ENCODE results near the gene MRTFB.
"Not testable (repeated sequence)": the region's sequence is repeated elsewhere in the genome, so short reads cannot be mapped to it uniquely, and the experiment has no call there.

The MRTFB gene, protein sequence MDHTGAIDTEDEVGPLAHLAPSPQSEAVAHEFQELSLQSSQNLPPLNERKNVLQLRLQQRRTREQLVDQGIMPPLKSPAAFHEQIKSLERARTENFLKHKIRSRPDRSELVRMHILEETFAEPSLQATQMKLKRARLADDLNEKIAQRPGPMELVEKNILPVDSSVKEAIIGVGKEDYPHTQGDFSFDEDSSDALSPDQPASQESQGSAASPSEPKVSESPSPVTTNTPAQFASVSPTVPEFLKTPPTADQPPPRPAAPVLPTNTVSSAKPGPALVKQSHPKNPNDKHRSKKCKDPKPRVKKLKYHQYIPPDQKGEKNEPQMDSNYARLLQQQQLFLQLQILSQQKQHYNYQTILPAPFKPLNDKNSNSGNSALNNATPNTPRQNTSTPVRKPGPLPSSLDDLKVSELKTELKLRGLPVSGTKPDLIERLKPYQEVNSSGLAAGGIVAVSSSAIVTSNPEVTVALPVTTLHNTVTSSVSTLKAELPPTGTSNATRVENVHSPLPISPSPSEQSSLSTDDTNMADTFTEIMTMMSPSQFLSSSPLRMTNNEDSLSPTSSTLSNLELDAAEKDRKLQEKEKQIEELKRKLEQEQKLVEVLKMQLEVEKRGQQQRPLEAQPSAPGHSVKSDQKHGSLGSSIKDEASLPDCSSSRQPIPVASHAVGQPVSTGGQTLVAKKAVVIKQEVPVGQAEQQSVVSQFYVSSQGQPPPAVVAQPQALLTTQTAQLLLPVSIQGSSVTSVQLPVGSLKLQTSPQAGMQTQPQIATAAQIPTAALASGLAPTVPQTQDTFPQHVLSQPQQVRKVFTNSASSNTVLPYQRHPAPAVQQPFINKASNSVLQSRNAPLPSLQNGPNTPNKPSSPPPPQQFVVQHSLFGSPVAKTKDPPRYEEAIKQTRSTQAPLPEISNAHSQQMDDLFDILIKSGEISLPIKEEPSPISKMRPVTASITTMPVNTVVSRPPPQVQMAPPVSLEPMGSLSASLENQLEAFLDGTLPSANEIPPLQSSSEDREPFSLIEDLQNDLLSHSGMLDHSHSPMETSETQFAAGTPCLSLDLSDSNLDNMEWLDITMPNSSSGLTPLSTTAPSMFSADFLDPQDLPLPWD

DNA sequence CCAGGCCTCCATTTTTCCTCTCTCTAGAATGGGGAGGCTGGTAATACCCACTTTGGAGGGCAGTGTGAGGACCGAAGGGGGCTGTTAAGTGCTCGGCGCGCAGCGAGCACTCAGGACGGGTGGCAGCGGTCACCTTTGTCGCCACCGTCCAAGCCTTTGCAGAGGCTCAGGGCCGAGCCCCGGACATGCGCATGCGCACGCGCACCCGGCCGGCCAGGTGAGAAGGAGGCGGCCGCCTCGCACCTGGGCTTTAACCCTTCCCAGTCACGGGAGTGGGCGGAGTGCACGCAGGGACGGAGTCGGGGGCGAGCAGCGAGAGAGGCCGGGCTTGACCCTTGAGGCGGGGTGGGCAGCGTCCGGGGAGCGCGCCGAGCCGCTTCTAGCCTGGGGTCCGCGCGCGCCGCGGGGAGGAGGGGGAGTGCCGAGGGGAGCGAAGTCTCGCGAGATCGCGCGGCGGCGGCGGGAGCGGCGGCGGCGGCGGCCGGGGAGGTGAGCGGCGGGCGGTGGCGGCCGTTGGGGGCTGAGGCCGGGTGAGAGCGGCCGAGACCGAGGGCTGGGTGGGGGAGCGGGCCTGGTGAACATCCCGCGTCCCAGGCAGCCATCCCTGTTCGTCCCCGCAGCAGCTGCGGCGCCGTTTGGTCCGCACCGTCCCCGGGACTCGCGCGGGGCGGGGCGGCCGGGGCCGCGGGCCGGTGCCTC lies at the start of gene MRTFB:
Gene MRTFB (plus strand): TSS at position 443 of the 699 bp plus-strand sequence. CDS start 69,288 bp downstream, outside the sequence.
- DNase-seq, result peak; percentile 79

DNA sequence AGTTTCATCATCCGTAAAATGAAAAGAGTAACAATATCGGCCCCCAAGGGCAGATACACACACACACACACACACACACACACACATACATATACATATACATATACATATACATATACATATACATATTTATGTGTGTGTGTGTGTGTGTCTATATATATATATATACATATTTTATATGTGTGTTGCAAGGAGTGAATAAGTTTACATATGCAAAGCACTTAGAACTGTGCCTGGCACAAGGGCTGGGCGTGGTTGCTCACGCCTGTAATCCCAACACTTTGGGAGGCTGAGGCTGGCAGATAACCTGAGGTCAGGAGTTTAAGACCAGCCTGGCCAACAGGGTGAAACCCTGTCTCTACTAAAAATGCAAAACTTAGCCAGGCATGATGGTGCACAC lies 47.6 kb upstream of the MRTFB start:
- DNase-seq, result not testable (repeated sequence)

DNA sequence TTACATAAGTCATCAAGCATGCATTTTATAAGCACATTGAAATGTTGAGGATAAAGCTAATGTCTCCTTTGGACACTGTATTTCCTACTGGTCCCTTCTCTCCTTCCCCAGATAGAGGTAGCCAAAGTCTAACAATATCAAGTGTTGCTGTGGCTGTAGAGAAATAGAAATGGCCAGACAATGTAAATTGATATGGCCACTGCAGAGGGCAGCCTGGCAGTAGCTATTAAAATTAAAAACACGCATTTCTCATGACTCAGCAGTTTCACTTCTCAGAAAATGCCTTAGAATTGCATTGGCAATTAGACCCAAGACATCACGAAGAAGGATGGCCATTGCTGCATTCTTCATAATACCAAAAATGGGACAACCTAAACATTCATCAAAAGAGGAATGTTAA lies 46.8 kb upstream of the MRTFB start:
- DNase-seq, result no peak

DNA sequence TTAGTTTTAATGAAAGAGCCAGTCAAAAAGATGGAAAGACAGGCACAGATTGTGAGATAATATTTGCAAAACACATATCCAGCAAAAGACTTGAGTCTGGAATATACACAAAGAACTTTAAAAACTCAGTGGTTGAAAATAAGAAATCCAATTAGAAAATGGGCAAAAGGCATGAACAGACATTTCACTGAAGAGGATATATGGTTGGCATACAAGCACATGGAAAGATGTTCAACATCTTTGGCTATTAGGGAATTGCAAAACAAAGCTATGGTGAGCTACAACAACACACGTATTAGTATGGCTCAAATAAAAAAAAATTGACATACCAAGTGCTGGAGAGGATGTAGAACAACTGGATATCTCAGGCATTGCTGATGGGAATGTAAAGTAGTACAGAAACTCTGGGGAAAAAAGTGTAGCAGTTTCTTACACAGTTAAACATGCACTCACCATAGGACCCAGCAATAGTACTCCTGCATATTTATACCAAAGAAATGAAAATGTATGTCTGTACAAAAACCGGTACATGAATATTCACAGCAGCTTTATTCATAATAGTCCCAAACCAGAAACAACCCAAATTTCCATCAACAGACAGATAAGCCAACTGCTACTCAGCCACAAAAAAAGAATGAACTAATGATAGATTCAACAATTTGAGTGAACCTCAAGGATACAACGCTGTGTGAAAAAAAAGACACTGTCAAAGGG lies 44.4 kb upstream of the MRTFB start:
- no peak for DNase-seq

DNA sequence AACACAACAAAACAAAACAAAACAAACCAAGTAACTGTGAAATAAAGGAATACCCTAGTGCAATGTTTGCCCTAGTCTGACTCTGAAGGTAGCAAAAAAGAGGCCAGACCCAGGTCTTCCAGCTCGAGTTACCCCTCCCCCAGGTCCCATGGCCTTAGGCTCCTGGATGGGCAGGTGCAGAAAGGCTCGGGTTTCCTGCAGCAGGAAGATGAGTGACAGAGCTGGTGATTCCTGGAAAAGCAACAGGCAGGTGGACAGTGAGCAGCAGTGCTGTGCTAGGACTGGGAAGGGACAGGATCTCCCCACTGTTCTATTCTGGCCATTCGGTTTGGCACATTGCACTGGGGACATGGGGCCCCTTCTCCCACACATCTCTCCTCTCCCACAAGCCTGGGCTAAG lies 42.9 kb upstream of the MRTFB start:
- no peak for DNase-seq

DNA sequence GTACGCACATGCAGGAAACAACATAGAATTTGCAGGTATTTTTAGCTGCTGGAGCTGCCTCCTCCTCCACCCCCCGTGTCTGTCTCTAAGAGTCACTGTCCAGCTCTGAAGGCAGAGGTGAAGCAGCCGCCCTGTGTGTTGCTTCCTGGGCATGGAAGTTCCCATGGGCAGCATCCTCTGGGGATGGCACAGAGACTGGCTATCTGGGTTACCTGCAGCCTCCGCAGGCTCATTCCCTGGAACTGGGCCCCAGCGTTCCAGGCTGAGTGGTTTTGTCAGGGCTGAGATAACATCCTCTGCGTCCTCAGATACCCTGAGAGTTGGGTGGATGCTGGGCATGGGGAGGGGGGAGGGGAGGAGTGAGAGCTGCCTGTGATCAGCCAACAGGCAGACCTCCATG lies 41.5 kb upstream of the MRTFB start:
- no peak for DNase-seq

DNA sequence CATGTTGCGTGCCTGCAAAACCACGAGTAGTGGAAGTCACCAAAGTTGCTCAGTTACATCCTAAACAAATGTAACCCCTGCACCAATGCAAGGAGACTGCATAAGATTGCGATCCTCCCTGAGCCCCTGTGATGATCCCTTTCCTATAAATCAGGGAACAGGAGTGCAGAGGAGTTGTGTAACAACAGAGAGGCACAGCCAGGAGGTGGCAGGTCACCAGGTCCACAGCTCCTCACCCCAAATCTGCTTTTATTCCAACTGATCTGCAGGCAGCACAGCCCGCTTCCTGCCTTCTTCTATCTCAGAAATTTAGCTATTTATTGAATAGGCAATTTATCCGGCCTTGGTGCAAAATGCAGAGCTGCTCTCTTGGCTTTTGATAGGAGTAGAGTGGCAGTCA lies 36.0 kb upstream of the MRTFB start:
- no peak for DNase-seq

DNA sequence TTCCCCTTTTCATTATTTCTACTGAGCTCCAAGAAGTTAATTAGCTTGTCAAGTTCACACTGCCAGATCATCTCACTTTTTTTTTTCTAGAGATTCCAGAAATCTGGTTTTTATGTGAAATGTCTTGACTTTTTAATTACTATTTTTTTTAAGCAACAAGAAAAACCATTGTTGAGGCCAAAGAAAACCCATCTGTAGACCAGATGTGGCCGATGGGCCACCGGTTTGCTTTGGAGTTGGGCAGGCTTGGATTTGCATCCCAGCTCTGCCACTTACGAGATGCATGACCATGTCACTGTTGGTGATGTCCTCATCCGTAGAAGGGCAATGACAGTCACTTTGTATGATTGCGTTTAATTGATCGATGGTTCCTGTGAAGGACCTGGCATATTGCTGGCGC lies 34.2 kb upstream of the MRTFB start:
- no peak for DNase-seq

DNA sequence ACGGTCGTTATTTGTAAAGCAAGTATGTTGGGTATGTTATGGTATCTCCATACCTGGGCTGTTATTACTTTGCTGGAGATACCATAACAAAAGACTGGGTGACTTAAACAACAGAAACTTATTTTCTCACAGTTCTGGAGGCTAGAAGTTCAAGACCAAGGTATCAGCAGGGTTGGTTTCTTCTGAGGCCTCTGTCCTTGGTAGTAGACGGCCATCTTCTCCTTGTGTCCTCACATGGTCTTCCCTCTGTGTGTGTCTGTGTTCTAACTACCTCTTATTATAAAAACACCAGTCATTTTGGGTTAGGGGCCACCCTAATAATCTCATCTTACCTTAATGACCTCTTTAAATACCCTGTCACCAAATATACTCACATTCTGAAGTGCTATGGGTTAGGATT lies 33.2 kb upstream of the MRTFB start:
- DNase-seq, result no peak

DNA sequence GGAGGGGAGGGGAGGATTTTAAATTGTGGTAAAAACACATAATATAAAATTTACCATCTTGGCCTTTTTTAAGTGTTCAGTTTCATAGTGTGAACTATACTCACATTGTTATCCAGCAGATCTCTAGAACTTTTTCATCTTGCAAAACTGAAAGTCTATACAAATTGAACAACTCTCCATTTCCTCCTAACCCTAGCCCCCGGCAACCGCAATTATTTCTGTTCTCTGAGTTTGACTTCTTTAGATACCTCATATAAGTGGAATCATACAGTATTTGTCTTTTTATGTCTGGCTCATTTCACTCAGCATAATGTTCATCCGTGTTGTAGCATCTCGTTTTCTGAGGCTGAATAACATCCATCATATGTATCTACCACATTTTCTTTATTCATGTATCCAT lies 30.0 kb upstream of the MRTFB start:
- no peak for DNase-seq

DNA sequence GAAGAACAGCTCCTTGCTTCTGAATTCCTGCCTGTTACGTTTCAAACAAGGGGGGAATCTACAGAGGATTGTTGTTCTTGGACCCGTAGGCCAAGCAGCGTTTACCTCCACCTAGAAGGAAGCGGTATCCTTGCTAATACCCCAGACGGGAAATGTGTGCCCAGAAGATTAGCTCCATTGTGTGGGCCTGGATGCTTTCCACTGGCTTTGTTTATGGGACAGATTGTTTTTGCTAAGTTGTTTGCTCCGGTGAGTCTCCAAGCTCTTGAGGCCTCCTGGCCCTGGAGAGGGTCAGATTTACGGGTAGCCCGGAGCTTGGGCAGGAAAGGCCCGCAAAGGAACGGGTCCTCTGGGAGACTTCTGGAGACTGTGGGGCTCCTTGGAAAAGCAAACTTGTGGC lies 28.4 kb upstream of the MRTFB start:
- DNase-seq, result no peak

DNA sequence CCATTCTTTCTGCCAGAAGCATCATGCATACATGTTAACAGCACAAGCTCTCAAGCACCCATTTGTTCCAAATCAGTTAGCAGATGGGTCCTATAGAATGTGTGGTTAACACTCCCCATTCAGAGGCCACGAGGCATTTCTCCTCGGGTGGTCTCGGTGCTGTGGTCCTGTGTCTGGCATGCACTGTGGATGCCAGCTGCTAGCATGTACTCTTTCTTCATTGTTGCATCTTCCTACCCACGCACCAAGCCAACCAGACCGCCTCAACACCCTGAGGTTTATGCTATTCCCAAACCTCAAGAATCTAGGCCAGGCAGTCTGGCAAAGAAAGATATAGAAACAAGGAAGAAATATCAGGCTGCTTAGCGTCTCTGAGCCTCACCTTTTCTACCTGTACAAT lies 27.8 kb upstream of the MRTFB start:
- no peak for DNase-seq

DNA sequence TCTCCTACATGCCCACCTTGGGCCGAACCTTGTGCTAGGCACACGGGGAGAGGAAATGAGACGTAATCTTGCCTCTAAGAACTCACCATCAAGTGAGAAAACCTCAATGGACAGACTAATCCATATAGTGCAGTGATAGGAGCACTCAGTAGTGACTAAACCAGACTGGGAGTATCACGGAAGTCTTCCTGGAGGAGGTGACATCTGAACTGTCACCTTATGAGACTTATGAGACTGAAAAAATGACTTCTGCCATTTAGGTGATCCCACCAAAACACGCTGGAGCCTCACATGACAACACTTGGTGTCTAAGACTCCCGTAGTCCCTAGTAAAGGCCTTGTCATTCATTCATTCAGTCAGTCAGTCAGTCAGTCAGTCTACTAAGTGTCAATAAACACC lies 27.3 kb upstream of the MRTFB start:
- DNase-seq, result no peak

DNA sequence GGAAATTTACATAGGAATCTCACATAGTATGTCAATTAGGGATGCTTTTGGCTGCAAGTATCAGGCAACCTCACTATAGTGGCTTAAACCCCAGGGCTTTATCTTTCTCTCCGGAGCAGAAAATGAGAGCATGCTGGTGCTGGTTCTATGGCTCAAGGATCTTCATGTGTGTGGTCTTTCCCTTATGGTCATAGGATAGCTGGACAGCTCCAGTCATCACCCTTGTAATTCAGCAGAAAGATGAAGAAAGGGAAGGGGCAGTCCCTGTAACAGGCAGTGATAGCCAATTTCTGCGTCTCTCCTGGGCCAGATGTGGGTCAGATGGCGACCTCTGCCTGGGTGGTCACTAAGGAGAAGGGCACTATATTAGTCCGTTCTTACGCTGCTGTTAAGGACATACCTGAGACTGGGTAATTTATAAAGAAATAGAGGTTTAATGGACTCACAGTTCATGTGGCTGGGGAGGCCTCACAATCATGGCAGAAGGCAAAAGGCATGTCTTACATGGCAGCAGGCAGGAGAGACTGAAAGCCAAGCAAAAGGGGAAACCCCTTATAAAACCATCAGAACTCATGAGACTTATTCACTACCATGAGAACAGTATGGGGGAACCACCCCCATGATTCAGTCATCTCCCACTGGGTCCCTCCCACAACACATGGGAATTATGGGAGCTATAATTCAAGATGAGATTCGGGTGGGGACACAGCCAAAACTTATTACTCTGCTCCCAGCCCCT lies 23.8 kb upstream of the MRTFB start:
- DNase-seq, result not testable (repeated sequence)

DNA sequence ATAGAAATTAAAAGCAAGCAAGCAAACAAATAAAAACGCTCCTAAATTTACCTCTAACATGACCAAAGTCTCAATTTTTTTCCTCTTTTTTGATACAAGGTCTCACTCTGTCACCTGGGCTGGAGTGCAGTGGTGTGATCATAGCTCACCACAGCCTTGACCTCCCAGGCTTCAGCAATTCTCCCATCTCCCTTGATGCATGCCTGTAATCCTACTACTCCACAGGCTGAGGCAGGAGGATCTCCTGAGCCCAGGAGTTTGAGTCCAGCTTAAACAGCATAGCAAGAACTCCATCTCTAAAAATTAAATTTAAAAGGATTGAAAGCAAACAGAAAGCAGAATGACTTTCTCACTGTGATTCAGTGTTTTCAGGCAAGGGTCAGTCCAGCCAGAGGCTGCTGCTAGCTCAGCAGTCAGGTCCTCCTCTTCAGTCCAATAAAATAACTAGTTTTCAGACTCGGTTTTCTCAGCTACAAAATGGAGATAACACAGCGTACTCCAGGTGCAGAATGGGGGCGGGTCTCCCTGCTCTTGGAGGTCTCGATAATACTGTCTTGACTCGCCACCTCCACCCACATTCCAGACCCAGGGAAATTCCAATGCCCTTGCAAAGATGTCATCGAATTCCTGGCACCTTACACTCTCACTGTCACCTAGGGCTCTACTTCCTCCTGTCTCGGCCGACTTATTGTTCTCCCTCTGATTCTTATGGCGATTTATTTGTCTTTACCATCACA lies 20.7 kb upstream of the MRTFB start:
- DNase-seq, result no peak

DNA sequence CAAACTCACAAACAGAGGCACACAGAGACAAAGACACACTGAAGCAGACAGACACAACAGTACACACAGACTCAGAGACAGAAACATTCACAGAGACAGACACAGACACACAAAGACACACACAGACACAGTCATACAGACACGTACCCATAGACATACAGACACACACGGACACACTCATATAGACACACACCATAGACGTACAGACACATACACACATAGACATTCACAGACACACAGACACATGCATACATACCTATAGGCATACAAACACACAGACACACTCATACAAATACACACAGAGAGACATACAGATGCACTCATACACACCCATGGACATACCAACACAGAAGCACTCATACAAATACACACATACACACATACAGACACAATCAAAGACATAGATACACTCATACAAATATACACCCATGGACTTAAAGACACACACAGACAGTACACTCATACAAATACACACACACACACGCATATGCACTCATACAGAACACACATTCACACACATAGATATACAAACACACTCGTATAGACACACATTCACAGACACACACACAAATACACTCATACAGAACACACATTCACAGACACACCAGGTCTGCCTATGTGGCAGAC lies 19.9 kb upstream of the MRTFB start:
- DNase-seq, result no peak

DNA sequence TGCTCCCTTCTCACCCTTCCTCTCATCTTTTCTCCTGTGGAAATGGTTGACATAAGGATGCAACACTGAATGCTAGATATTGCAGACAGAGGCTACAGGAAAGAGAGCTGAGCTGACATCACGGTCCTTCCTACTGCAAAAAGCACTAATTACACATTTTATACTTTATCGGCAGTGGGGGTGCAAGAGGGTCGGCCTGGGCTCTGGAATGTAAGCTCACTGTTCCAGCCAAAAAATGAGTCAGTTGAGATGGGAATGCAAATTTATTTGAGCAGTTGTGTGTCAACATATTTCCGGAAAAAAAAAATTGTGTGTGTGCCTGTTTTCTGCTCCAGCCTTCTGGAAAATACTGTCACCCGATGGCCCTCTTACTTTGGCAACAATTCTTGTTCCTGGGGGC lies 14.1 kb upstream of the MRTFB start:
- no peak for DNase-seq

DNA sequence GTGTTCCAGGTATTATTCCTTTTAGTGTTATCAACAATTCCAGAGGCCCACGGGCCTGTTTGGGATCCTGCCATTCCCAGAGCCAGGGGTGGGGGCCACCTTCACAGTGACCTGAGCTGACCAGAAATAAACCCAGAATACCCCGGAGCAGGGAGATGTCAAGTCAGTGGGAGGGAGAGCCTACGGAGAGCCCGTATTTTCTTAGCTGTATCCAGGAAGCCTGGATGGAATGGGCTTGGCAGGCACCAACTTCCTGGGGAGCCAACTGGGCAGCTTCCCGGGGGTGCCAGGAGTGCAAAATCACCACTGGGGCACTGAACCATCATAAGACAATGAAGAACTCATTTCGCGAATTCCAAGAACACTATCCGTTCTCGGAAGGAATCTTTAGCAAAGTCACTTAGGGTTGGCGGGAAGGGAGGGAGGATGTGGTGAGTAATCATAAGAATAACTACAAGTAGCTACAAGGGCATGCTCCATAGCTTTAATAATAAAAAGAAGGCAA lies 13.2 kb upstream of the MRTFB start:
- DNase-seq, result no peak

DNA sequence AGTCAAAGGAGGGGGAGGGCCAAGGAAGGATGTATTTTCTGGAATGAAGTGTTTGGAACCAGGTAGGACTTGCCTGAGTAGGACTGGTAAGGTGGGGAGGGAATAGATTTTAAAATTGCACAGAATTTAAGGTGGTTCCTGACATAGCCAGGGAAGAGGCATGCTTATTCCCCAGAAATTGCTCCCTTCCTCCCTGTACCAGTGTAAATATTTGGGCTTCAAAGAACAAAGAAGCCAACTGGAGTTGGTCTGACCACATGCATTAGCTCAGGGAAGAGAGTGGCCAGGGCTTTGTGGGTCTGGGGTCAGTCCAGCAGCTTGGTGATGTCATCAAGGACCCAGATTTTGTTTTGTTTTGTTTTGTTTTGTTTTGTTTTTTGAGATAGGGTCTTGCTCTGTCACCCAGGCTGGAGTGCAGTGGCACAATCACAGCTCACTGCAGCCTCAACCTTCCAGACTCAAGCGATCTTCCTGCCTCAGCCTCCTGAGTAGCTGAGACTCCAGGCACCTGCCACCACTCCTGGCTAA lies 9.3 kb upstream of the MRTFB start:
- DNase-seq, result no peak

DNA sequence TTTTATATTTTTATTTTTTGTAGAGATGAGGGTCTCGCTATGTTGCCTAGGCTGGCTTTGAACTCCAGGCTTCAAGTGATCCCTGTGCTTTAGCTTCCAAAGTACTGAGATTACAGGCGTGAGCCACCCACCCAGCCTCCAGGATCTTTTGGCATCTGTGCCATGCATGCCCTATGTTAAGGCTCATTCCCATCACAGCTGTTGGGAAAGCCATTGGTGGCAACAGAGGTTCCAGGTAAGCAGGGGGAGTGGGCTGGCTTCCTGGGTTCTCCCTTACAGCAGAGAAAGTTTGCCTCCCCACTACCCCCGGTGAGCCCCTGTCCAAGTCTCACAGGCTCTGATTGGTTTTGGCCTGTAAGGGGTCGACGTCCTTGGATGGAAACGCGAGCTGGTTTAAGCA lies 8.9 kb upstream of the MRTFB start:
- no peak for DNase-seq

Data from activated naive CD4-positive, alpha-beta T cell treated with Interleukin-2 at 50 U/mL for 16 hours (primary cell).